Natural killer cell (primary cell): Measurements from ENCODE around the gene TRIM41. TPM values are rescaled to one million over a fixed set of nuclear protein-coding genes. Genes with fewer than 3 reads are reported as not detected.
A peak's percentile ranks its signal among the peaks of the same experiment; 100 is the strongest.

Experiments used
- ATAC-seq, 3 donors: fragments of 150-1000 bp in 2 of 3; fragments of 200-7000 bp in 1 of 3; cut with Tn5 transposase; 1 replicate in 1 of 3; 2 replicates in 2 of 3; pipeline ENCODE4 v1.10.0; 2021; ENCODE audit warnings: mild to moderate bottlenecking in 2 of 3, moderate library complexity in 2 of 3
- DNase-seq, 2 donors: peaks; one replicate each; pipeline versions ENCODE4 v3.0.0 to v3.0.0-alpha.2; 2013 to 2021; ENCODE audit warnings: mixed read lengths in 1 of 2
- H3K27ac ChIP-seq: one replicate; pipeline ENCODE4 v1.5.1; 2013; ENCODE audit warnings: mild to moderate bottlenecking, low read length
- H3K27me3 ChIP-seq: one replicate; pipeline ENCODE4 v1.6.1; 2013; ENCODE audit warnings: low read length; ENCODE audit not compliant: control insufficient read depth, insufficient read depth
- H3K36me3 ChIP-seq: one replicate; pipeline ENCODE4 v1.6.1; 2013; ENCODE audit warnings: low read length; ENCODE audit not compliant: control insufficient read depth, insufficient read depth
- H3K4me1 ChIP-seq: one replicate; pipeline ENCODE4 v1.6.1; 2013; ENCODE audit warnings: low read length; ENCODE audit not compliant: control insufficient read depth, insufficient read depth
- H3K4me3 ChIP-seq: one replicate; pipeline ENCODE4 v1.5.1; 2013; ENCODE audit warnings: low read length
- H3K9me3 ChIP-seq: one replicate; pipeline ENCODE4 v1.6.1; 2013; ENCODE audit warnings: low read length; ENCODE audit not compliant: control insufficient read depth, insufficient read depth
- H3K27ac Mint-ChIP-seq, 2 donors: one replicate each; pipeline ENCODE4 v1.8.0; 2022; ENCODE audit warnings: mild to moderate bottlenecking in 2 of 2, mixed read lengths in 2 of 2, moderate library complexity in 1 of 2
- H3K27me3 Mint-ChIP-seq, 2 donors: one replicate each; pipeline ENCODE4 v1.8.0; 2022; ENCODE audit warnings: low read depth in 2 of 2, mixed read lengths in 2 of 2
- H3K36me3 Mint-ChIP-seq: one replicate; pipeline ENCODE4 v1.8.0; 2022; ENCODE audit warnings: mixed read lengths
- H3K4me1 Mint-ChIP-seq, 2 donors: one replicate each; pipeline ENCODE4 v1.8.0; 2022; ENCODE audit warnings: mixed read lengths in 2 of 2
- H3K4me3 Mint-ChIP-seq: one replicate; pipeline ENCODE4 v1.8.0; 2022; ENCODE audit warnings: mild to moderate bottlenecking, moderate library complexity, mixed read lengths
- H3K9me3 Mint-ChIP-seq, 2 donors: one replicate each; pipeline ENCODE4 v1.8.0; 2022; ENCODE audit warnings: mixed read lengths in 2 of 2
- CTCF ChIP-seq: fragments of 200-600 bp; IDR thresholded peaks from one replicate; pipeline ENCODE4 v1.8.0; 2022; ENCODE audit warnings: antibody characterized with exemption
- WGBS: methylation state at CpG from one replicate; pipeline ENCODE4 v1.1.7; 2013; ENCODE audit warnings: missing lambda C conversion rate; ENCODE audit not compliant: insufficient coverage; 5-methylcytosine and 5-hydroxymethylcytosine counted together
- intact Hi-C: fragments of 100-400 bp; cut with micrococcal nuclease; formaldehyde crosslinking; loops from one replicate; pipeline ENCODE4 v1.14.2; 2022
- total RNA-seq, 4 donors: library from RNA; stranded (reverse); fragments of 120-200 nt in 1 of 4; gene quantifications; one replicate each; pipeline versions ENCODE4 v1.2.3 to v1.2.4, GENCODE V29; 2013 to 2022

Gene TRIM41
- total RNA-seq, 3 donors from 2014 or later (not counting 1 experiment from before 2014, with no cell fraction given), result 33.4 to 41.6 (median 36.0) TPM

DNA sequence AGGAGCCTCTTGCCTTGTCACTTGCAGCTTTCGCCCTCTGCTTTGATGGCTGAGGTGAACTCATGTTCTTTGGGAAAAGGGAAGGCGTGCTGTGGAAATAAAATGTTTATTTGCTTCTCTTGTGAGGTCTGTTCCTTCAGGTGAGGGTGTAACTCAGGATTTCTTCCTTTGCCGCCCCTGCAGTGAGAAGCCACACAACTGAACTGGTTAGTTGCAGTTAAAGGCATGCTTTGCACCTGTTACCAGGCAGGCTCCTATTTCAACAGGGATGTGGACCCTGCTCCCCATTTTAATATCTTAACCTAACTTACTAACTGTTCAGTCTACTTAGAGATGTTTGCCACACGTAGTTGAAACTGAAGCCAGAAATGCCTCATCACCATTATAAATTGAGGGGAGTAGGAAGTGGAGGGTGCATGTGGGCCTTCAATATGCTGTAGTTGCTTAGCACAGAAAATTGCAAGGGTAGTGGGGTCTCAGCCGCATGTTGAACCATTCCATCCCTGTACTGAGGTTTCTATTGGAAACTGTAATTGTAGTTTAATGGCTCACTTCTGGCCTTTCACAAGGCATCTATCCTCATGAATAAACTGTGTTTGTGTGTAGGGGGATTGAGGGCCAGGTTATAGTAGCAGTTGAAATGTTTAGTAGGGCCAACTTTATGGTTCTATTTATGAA lies 12.7 kb downstream of the TRIM41 start:
- H3K36me3 ChIP-seq, result peaks cover 92% of the 10 kb centered on the region
- intact Hi-C loops, result no loop called here
- no peaks in the 10 kb centered on the region for H3K4me1 ChIP-seq
- H3K9me3 ChIP-seq, result no peaks in the 10 kb centered on the region
- DNase-seq, result no peak
- no peaks in the 10 kb centered on the region for H3K27me3 ChIP-seq
- H3K27ac ChIP-seq, result no peak overlapping the region
- H3K4me3 ChIP-seq, result no peak overlapping the region
- Mint-ChIP-seq H3K4me3 (no peak overlapping the region), H3K4me1 (peaks cover 12 to 17% of the 10 kb centered on the region in 2 donors), H3K36me3 (peaks cover 19% of the 10 kb centered on the region), H3K27ac (peak overlapping the region in 1 of 2 donors; percentile 38), H3K9me3 (no peaks in the 10 kb centered on the region), H3K27me3 (no peaks in the 10 kb centered on the region)
- ATAC-seq, result no peak
- WGBS, result 96% methylated on average over 4 of the region's 5 CpGs
- TF ChIP-seq CTCF, result no peak

DNA sequence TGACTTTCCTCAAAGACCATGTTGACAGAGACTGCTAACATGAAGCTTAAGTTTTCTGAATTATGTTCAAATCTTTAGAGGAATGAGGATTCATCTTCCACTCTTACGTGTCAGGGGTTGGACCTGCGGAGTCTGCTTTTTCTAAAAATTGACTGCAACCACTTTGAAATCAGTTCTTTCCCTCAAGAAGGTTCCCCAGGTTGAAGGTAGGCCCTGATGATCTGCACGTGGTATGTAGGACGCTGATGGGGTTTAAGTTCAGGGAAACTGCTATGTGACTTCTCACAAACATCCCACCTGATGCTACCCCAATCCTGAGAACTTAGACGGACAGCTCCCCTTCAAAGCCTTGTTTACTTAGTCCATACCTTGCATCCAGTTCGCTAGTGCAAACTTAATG lies 13.4 kb downstream of the TRIM41 start:
- Histone ChIP-seq H3K4me1 (peaks cover 6% of the 10 kb centered on the region), H3K27me3 (no peaks in the 10 kb centered on the region), H3K4me3 (no peak overlapping the region), H3K27ac (no peak overlapping the region), H3K9me3 (no peaks in the 10 kb centered on the region), H3K36me3 (peaks cover 92% of the 10 kb centered on the region)
- DNase-seq (no peak), ATAC-seq (no peak)
- 94% methylated on average over 6 of the region's 6 CpGs for WGBS
- no peak overlapping the region for H3K4me3 Mint-ChIP-seq
- no peak overlapping the region for H3K27ac Mint-ChIP-seq
- peaks cover 19% of the 10 kb centered on the region for H3K36me3 Mint-ChIP-seq
- H3K27me3 Mint-ChIP-seq, result no peaks in the 10 kb centered on the region
- H3K9me3 Mint-ChIP-seq, result no peaks in the 10 kb centered on the region
- TF ChIP-seq CTCF, result no peak
- H3K4me1 Mint-ChIP-seq, result peaks cover 12 to 24% of the 10 kb centered on the region in 2 donors
- intact Hi-C loops, result no loop called here

DNA sequence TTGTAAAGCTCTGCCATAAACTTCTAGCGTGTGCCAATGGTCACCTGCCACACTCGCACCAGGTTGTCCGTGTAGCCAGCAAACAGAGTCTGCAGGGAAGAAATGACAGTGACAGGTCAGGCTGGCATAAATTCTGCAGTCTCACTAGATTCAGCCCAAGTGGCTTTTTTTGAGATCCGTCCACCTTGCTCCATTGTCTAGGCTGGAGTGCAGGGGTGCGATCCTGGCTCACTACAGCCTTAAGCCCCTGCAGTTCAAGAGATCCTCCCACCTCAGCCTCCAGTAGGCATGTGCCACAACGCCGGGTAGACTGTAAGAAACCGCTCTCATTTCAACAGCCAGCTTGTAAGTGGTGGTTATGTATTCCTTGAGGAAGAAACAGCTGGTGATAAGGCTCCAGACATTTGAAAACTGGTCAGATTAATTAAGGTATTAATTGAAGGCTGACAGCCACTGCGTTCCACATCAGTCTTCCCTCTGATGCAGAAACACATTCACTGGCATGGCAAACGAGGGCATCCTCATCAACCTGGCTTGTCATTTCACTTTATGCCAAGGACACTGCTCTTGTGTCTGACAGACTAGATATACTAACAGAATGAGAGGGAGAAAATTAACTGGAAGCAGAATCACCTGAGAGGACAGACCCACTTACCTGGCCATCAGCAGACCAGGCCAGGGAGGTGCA lies 14.0 kb downstream of the TRIM41 start:
- H3K36me3 ChIP-seq, result peaks cover 93% of the 10 kb centered on the region
- no peak overlapping the region for H3K4me3 Mint-ChIP-seq
- no peaks in the 10 kb centered on the region for H3K27me3 ChIP-seq
- DNase-seq (no peak), ATAC-seq (no peak)
- TF ChIP-seq CTCF, result no peak
- H3K27ac Mint-ChIP-seq, result no peak overlapping the region
- H3K9me3 Mint-ChIP-seq, result no peaks in the 10 kb centered on the region
- WGBS, result 96% methylated on average over 10 of the region's 10 CpGs
- no peaks in the 10 kb centered on the region for H3K9me3 ChIP-seq
- H3K4me3 ChIP-seq, result no peak overlapping the region
- peaks cover 12% of the 10 kb centered on the region for H3K4me1 ChIP-seq
- no peaks in the 10 kb centered on the region for H3K27me3 Mint-ChIP-seq
- no peak overlapping the region for H3K27ac ChIP-seq
- H3K36me3 Mint-ChIP-seq, result peaks cover 19% of the 10 kb centered on the region
- peaks cover 18 to 30% of the 10 kb centered on the region in 2 donors for H3K4me1 Mint-ChIP-seq
- intact Hi-C loops, result no loop called here
